Stomach (tissue), 9 donors: ENCODE results near the gene EPB41L3. TPM values are rescaled to one million over a fixed set of nuclear protein-coding genes. Genes with fewer than 3 reads are reported as not detected.
"Not testable (repeated sequence)": the region's sequence is repeated elsewhere in the genome, so short reads cannot be mapped to it uniquely, and the experiment has no call there.

Experiments
- DNase-seq, 2 donors: peaks; one replicate each; pipeline versions ENCODE4 v3.0.0 to v3.0.0-alpha.2; 2013 to 2019
- H3K27ac ChIP-seq, 5 donors: fragments of 200-600 bp in 4 of 5; sonication (generic) in 4 of 5; one replicate each; pipeline ENCODE4 v1.5.1; 2013 to 2019; ENCODE audit warnings: mild to moderate bottlenecking in 1 of 5, moderate library complexity in 1 of 5
- H3K27me3 ChIP-seq, 3 donors: fragments of 200-600 bp; sonication (generic); one replicate each; pipeline ENCODE4 v1.5.1; 2017 to 2019; ENCODE audit warnings: mixed run types in 1 of 3
- H3K36me3 ChIP-seq, 4 donors: fragments of 200-600 bp; sonication (generic); 1 replicate in 3 of 4; 2 replicates in 1 of 4; pipeline ENCODE4 v1.5.1; 2016 to 2019
- H3K4me1 ChIP-seq, 4 donors: fragments of 200-600 bp; sonication (generic); one replicate each; pipeline ENCODE4 v1.5.1; 2016 to 2019
- H3K4me3 ChIP-seq, 4 donors: fragments of 200-600 bp; sonication (generic) in 3 of 4; one replicate each; pipeline ENCODE4 v1.5.1; 2016 to 2019; ENCODE audit warnings: mild to moderate bottlenecking in 1 of 4
- H3K9me3 ChIP-seq, 4 donors: fragments of 200-600 bp; sonication (generic); one replicate each; pipeline ENCODE4 v1.5.1; 2016 to 2019
- EP300 ChIP-seq: sonication (generic); formaldehyde crosslinking; IDR thresholded peaks from one replicate; pipeline ENCODE4 v1.6.1; 2017; ENCODE audit warnings: antibody characterized with exemption
- POLR2A ChIP-seq, 4 donors: fragments of 450-650 bp; IDR thresholded peaks; one replicate each; pipeline ENCODE4 v1.6.1; 2016; ENCODE audit warnings: antibody characterized with exemption in 4 of 4, control low read depth in 2 of 4, mild to moderate bottlenecking in 1 of 4, moderate library complexity in 1 of 4
- POLR2AphosphoS5 ChIP-seq, 3 donors: sonication (generic); formaldehyde crosslinking; IDR thresholded peaks; one replicate each; pipeline ENCODE4 v1.6.1; 2016; ENCODE audit warnings: antibody characterized with exemption in 3 of 3
- WGBS, 5 donors: extraction: QIAGEN DNeasy Blood & Tissue Kit in 3 of 5; methylation state at CpG; one replicate each; pipeline versions ENCODE4 v1.1.5 to v1.1.7; 2013 to 2018; 5-methylcytosine and 5-hydroxymethylcytosine counted together
- intact Hi-C: fragments of 100-400 bp; cut with DNase I; formaldehyde crosslinking; loops from one replicate; pipeline ENCODE4 v1.15.1; 2023; ENCODE audit warnings: low total_unique reads
- polyA plus RNA-seq, 3 donors: library from polyadenylated mRNA; stranded (reverse); fragments of 200-250 nt; gene quantifications; one replicate each; pipeline ENCODE4 v1.2.3, GENCODE V29; 2013
- total RNA-seq, 5 donors: library from RNA; depleted of rRNA; stranded (reverse); fragments of >200 nt; gene quantifications; one replicate each; pipeline versions ENCODE4 v1.1.0 to v1.2.3, GENCODE V29; 2014 to 2016
- TF ChIP-seq, protein P1 (sequence below), 7 experiments: fragments of 450-650 bp in 4 of 7; fragments of 200-600 bp in 3 of 7; sonication (generic) in 3 of 7; IDR thresholded peaks; one replicate each; pipeline ENCODE4 v1.5.1; 2016 to 2019; ENCODE audit warnings: antibody characterized with exemption in 7 of 7, control low read depth in 2 of 7, mild to moderate bottlenecking in 1 of 7
- donor health status: healthy with polysubstance abuse.
- donor health status: Bipolar disorder and iron deficiency.
- donor health status: healthy.

The EPB41L3 gene
- total and polyA plus RNA-seq, 8 donors = 3.5 to 120 (median 11.9) TPM

DNA sequence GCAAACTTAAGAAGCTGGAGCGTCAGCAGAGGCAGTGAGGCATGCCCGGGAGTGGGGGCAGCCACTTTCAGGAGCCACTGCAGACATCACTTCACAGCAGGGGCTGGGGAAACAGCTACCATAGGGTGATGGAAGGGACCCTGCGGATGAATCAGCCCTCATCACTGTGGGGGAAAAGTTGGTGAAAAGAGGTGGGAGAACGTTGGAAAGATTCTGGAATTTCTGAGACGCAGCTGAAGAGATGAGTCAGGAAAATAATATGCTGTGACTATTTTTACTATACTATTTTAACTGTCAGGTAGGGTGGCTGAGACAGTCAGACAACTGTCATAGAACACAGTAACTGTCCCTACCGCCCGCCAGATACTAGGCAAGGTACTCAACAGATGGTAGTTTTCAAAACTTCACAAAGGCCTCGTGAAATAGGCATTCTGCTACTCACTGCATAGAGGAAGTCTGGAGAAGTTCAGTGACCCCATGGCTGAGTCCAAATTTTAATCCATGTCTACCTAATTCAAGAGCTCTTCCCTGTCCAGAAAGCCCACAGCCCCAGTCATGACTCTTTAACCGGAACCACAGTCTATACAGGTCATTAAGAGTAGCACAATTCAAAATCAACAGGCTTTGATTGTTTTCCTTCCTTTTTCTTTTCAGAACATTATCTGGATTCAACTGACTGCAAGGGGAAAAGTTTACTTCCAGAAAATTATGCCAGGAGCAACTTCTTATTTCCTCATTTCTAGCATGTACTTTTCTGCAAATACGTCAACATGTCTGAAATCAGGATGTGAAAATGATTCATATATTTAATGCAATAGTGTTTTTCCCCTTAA lies 39.3 kb upstream of the EPB41L3 start:
- Histone ChIP-seq H3K36me3 (no peaks in the 10 kb centered on the region), H3K9me3 (no peaks in the 10 kb centered on the region), H3K27ac (peak overlapping the region in 4 of 5 donors; percentile 14 to 44 (median 30)), H3K4me1 (no peaks in the 10 kb centered on the region), H3K27me3 (no peaks in the 10 kb centered on the region), H3K4me3 (no peak overlapping the region)
- intact Hi-C loops = no loop called here
- TF ChIP-seq POLR2A (IDR thresholded peaks at IDR 0.05) (no peak), POLR2AphosphoS5 (IDR thresholded peaks at IDR 0.05) (no peak)
- TF ChIP-seq, protein P1, sequence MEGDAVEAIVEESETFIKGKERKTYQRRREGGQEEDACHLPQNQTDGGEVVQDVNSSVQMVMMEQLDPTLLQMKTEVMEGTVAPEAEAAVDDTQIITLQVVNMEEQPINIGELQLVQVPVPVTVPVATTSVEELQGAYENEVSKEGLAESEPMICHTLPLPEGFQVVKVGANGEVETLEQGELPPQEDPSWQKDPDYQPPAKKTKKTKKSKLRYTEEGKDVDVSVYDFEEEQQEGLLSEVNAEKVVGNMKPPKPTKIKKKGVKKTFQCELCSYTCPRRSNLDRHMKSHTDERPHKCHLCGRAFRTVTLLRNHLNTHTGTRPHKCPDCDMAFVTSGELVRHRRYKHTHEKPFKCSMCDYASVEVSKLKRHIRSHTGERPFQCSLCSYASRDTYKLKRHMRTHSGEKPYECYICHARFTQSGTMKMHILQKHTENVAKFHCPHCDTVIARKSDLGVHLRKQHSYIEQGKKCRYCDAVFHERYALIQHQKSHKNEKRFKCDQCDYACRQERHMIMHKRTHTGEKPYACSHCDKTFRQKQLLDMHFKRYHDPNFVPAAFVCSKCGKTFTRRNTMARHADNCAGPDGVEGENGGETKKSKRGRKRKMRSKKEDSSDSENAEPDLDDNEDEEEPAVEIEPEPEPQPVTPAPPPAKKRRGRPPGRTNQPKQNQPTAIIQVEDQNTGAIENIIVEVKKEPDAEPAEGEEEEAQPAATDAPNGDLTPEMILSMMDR (IDR thresholded peaks at IDR 0.05) = no peak
- DNase-seq = peak in 1 of 2 donors; percentile 16
- 59 to 68% (median 65%) methylated on average over 10 of the region's 10 CpGs for WGBS, 5 donors

DNA sequence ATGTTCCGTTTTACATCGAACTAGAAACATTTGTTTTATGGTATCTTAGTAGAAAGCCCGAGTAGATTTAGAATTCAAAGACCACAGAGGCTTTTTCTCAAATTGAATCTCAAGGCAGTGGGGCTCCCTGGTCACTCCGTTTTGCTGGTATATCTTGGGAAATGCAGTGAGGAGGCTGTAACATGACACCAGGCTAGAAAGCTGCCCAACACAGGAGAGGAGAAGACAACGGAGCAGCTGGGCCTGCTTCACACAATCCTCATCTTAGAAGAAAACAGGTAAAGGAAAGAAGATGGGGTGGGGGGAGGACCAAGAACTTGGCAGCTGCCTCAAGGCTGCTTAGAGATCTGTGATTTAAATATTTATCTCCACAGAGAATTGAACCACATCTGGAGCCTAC lies 38.3 kb upstream of the EPB41L3 start:
- intact Hi-C loops = no loop called here

DNA sequence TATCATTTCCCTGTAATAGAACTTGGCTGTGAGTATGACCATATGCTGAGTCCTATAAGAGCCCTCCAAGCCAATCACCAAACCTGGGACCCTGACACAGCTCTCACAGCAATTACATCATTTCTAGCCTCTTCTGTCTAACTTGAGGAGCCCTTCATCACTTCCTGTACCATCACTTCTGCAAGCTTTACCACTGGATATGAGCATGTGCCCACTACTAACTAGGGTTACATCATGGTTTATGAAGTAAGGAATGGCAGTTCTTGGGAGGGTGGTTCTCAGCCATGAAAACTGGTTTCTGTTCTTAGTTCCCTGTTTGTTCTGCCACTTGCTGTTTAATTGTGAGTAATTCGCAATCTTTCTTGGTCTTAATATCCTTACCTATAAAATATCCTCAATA lies 31.0 kb upstream of the EPB41L3 start:
- no peaks in the 10 kb centered on the region for H3K4me1 ChIP-seq
- no peak overlapping the region for H3K4me3 ChIP-seq
- no peaks in the 10 kb centered on the region for H3K9me3 ChIP-seq
- WGBS, 5 donors = 88 to 96% (median 91%) methylated on average over 1 of the region's 1 CpG
- no peaks in the 10 kb centered on the region for H3K36me3 ChIP-seq
- no peak for DNase-seq
- TF ChIP-seq POLR2A (IDR thresholded peaks at IDR 0.05) = no peak
- no peak for TF ChIP-seq POLR2AphosphoS5 (IDR thresholded peaks at IDR 0.05)
- TF ChIP-seq, protein P1 (IDR thresholded peaks at IDR 0.05) = no peak
- no peak for TF ChIP-seq EP300
- intact Hi-C loops = no loop called here
- H3K27ac ChIP-seq = no peak overlapping the region
- H3K27me3 ChIP-seq = no peaks in the 10 kb centered on the region

More for the DNA sequence above, 38.3 kb upstream of the EPB41L3 start:
- 25 to 53% (median 39%) methylated on average over 5 of the region's 5 CpGs for WGBS, 5 donors
- H3K4me3 ChIP-seq = no peak overlapping the region
- peak overlapping the region in 1 of 5 donors; percentile 42 for H3K27ac ChIP-seq
- no peaks in the 10 kb centered on the region for H3K27me3 ChIP-seq
- no peaks in the 10 kb centered on the region for H3K4me1 ChIP-seq
- no peak for TF ChIP-seq POLR2AphosphoS5 (IDR thresholded peaks at IDR 0.05)
- H3K36me3 ChIP-seq = no peaks in the 10 kb centered on the region
- DNase-seq = peak in 1 of 2 donors; percentile 32
- H3K9me3 ChIP-seq = no peaks in the 10 kb centered on the region

DNA sequence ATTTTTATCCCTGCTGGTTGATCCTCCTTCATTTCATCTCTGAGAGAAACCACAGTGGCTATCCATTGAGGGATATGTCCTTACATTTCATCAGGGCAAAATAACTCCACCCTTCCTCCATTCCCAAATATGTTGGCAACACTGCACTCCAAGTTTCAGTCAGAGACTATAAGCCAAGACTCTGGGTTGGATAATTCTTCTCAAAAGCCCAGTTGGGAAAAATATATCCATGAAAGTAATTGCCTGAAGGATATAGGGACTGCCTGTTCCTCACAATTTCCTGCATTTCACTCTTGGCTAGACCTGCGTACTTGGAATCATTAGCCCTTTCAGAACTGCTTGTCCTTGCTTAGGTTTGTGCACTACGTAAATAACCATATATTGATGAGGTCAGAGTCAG lies 27.9 kb upstream of the EPB41L3 start:
- TF ChIP-seq, protein P1 (IDR thresholded peaks at IDR 0.05) = no peak
- no peak for TF ChIP-seq POLR2AphosphoS5 (IDR thresholded peaks at IDR 0.05)
- TF ChIP-seq POLR2A (IDR thresholded peaks at IDR 0.05) = no peak
- TF ChIP-seq EP300 = no peak
- 70 to 83% (median 76%) methylated on average over 2 of the region's 2 CpGs for WGBS, 5 donors
- no peak for DNase-seq
- intact Hi-C loops = no loop called here
- Histone ChIP-seq H3K4me1 (no peaks in the 10 kb centered on the region), H3K9me3 (no peaks in the 10 kb centered on the region), H3K36me3 (no peaks in the 10 kb centered on the region), H3K27ac (no peak overlapping the region), H3K27me3 (no peaks in the 10 kb centered on the region), H3K4me3 (no peak overlapping the region)

DNA sequence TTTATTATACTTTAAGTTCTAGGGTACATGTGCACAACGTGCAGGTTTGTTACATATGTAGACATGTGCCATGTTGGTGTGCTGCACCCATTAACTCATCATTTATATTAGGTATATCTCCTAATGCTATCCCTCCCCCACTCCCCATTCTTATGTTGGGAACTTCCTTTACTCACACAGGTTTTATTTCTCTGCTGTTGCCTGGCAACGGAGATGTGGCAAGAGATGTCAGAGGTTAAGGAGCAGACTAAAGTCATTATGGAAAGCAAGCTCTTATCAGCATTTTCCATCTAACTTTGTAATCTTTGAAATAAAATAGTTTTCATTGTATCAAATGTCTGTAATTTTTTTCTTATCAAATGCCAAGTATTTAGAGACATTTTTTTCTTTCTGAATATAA lies 26.8 kb upstream of the EPB41L3 start:
- 34 to 39% (median 39%) methylated on average over 2 of the region's 2 CpGs for WGBS, 5 donors
- H3K9me3 ChIP-seq, H3K27ac ChIP-seq, H3K4me3 ChIP-seq, H3K4me1 ChIP-seq, H3K36me3 ChIP-seq, intact Hi-C loops, H3K27me3 ChIP-seq: not testable (repeated sequence)
- DNase-seq = peak in 1 of 2 donors; percentile 44
